GM18861 (cell line): Measurements from ENCODE around the gene AFF2.
"Not testable (repeated sequence)": the region's sequence is repeated elsewhere in the genome, so short reads cannot be mapped to it uniquely, and the experiment has no call there.

ENCODE experiments used
- ATAC-seq: cut with Tn5 transposase; IDR thresholded peaks from one replicate; pipeline ENCODE4 v1.9.1; 2021; ENCODE audit not compliant: unreplicated experiment

AFF2 gene

GRCh38 chrX:148633218-148633908 is 132.9 kb downstream of the AFF2 start:
- no peak for ATAC-seq

- ATAC-seq: no peak
Observed at GRCh38 chrX:148634591-148634990, 134.2 kb downstream of the AFF2 start.

- no peak for ATAC-seq
Observed at GRCh38 chrX:148643460-148643859, 143.0 kb downstream of the AFF2 start.

- ATAC-seq: no peak
Observed at GRCh38 chrX:148647651-148648050, 147.2 kb downstream of the AFF2 start.

- ATAC-seq: no peak
Observed at GRCh38 chrX:148649145-148649795, 148.9 kb downstream of the AFF2 start.

- ATAC-seq: no peak
Observed at GRCh38 chrX:148658115-148658730, 157.8 kb downstream of the AFF2 start.

- ATAC-seq: no peak
Observed at GRCh38 chrX:148659481-148659880, 159.1 kb downstream of the AFF2 start.

GRCh38 chrX:148661035-148661434 is 160.6 kb downstream of the AFF2 start:
- ATAC-seq: no peak

- ATAC-seq: no peak
Observed at GRCh38 chrX:148662014-148662413, 161.6 kb downstream of the AFF2 start.

- ATAC-seq: no peak
Observed at GRCh38 chrX:148664171-148664570, 163.8 kb downstream of the AFF2 start.

- no peak for ATAC-seq
Observed at GRCh38 chrX:148664995-148665394, 164.6 kb downstream of the AFF2 start.

GRCh38 chrX:148669175-148669574 is 168.8 kb downstream of the AFF2 start:
- not testable (repeated sequence) for ATAC-seq

- ATAC-seq: no peak
Observed at GRCh38 chrX:148670277-148670676, 169.9 kb downstream of the AFF2 start.

GRCh38 chrX:148672517-148672916 is 172.1 kb downstream of the AFF2 start:
- no peak for ATAC-seq

- no peak for ATAC-seq
Observed at GRCh38 chrX:148681605-148682004, 181.2 kb downstream of the AFF2 start.

GRCh38 chrX:148682206-148682605 is 181.8 kb downstream of the AFF2 start:
- ATAC-seq: no peak

GRCh38 chrX:148691456-148691855 is 191.0 kb downstream of the AFF2 start:
- no peak for ATAC-seq

GRCh38 chrX:148695255-148695654 is 194.8 kb downstream of the AFF2 start:
- no peak for ATAC-seq

- no peak for ATAC-seq
Observed at GRCh38 chrX:148698221-148698620, 197.8 kb downstream of the AFF2 start.

- no peak for ATAC-seq
Observed at GRCh38 chrX:148700021-148700420, 199.6 kb downstream of the AFF2 start.

- ATAC-seq: no peak
Observed at GRCh38 chrX:148713981-148714380, 213.6 kb downstream of the AFF2 start.

- ATAC-seq: no peak
Observed at GRCh38 chrX:148715361-148715760, 214.9 kb downstream of the AFF2 start.
